ENCODE data around the gene TIMM8B. TPM values are rescaled to one million over a fixed set of nuclear protein-coding genes. Genes with fewer than 3 reads are reported as not detected.
A peak's percentile ranks its signal among the peaks of the same experiment; 100 is the strongest.
"Not testable (repeated sequence)": the region's sequence is repeated elsewhere in the genome, so short reads cannot be mapped to it uniquely, and the experiment has no call there.

Gene TIMM8B
- polyA plus RNA-seq, 3 donors, result 73.5 to 88.0 (median 83.7) TPM

GRCh38 chr11:112085822-112086421 is 634 bp downstream of the TIMM8B start:
- DNase-seq (ENCODE audit: low read depth in 3 of 3, low spot score in 2 of 3), result peak in 1 of 3 donors; percentile 10

- DNase-seq (ENCODE audit: low read depth in 3 of 3, low spot score in 2 of 3), result no peak
Measured at GRCh38 chr11:112082729-112083128, 3.8 kb downstream of the TIMM8B start.

- DNase-seq (ENCODE audit: low read depth in 3 of 3, low spot score in 2 of 3), result peak; percentile 80 to 87 (median 83)
Measured at GRCh38 chr11:112073941-112074811, 12.4 kb downstream of the TIMM8B start, which contains the start of the genes NKAPD1 and PIH1D2. Gene NKAPD1 (plus strand): TSS chr11:112074299. CDS start chr11:112075575, 1,276 bp downstream. Gene PIH1D2 (minus strand): TSS chr11:112074017. CDS start chr11:112073174, 843 bp downstream.

GRCh38 chr11:112062923-112063322 is 23.6 kb downstream of the TIMM8B start:
- DNase-seq (ENCODE audit: low read depth in 3 of 3, low spot score in 2 of 3), result no peak

- DNase-seq (ENCODE audit: low read depth in 3 of 3, low spot score in 2 of 3), result no peak
Measured at GRCh38 chr11:112058103-112058502, 28.5 kb downstream of the TIMM8B start.

GRCh38 chr11:112057170-112057569 is 29.4 kb downstream of the TIMM8B start:
- no peak for DNase-seq (ENCODE audit: low read depth in 3 of 3, low spot score in 2 of 3)

GRCh38 chr11:112051768-112052167 is 34.8 kb downstream of the TIMM8B start:
- DNase-seq (ENCODE audit: low read depth in 3 of 3, low spot score in 2 of 3), result no peak

- DNase-seq (ENCODE audit: low read depth in 3 of 3, low spot score in 2 of 3), result no peak
Measured at GRCh38 chr11:112050721-112051120, 35.8 kb downstream of the TIMM8B start.

GRCh38 chr11:112049777-112050176 is 36.8 kb downstream of the TIMM8B start:
- DNase-seq (ENCODE audit: low read depth in 3 of 3, low spot score in 2 of 3), result no peak

- not testable (repeated sequence) for DNase-seq (ENCODE audit: low read depth in 3 of 3, low spot score in 2 of 3)
Measured at GRCh38 chr11:112048256-112048655, 38.3 kb downstream of the TIMM8B start.

GRCh38 chr11:112046647-112047046 is 39.9 kb downstream of the TIMM8B start:
- not testable (repeated sequence) for DNase-seq (ENCODE audit: low read depth in 3 of 3, low spot score in 2 of 3)

GRCh38 chr11:112044961-112045360 is 41.6 kb downstream of the TIMM8B start:
- DNase-seq (ENCODE audit: low read depth in 3 of 3, low spot score in 2 of 3), result no peak

GRCh38 chr11:112042961-112043304 is 43.6 kb downstream of the TIMM8B start:
- DNase-seq (ENCODE audit: low read depth in 3 of 3, low spot score in 2 of 3), result no peak

- no peak for DNase-seq (ENCODE audit: low read depth in 3 of 3, low spot score in 2 of 3)
Measured at GRCh38 chr11:112042161-112042960, 44.2 kb downstream of the TIMM8B start.

- DNase-seq (ENCODE audit: low read depth in 3 of 3, low spot score in 2 of 3), result no peak
Measured at GRCh38 chr11:112037527-112037926, 49.0 kb downstream of the TIMM8B start.

Other genes with a start within 250 kb of the TIMM8B start
- 10 to 100 TPM; 40.8 to 41.7 (median 41.2) TPM for gene ALG9, start 215.2 kb downstream of the TIMM8B start, polyA plus RNA-seq (ENCODE audit: insufficient read length in 3 of 3)
- gene FDXACB1, start 207.6 kb downstream of the TIMM8B start, polyA plus RNA-seq (ENCODE audit: insufficient read length in 3 of 3), result 1 to 10 TPM; 5.8 to 6.0 (median 6.0) TPM
- 10 to 100 TPM; 57.4 to 59.3 (median 59.0) TPM for gene CFAP68, start 207.2 kb downstream of the TIMM8B start, polyA plus RNA-seq (ENCODE audit: insufficient read length in 3 of 3)
- 10 to 100 TPM; 52.8 to 63.8 (median 58.6) TPM for gene CRYAB, start 175.0 kb downstream of the TIMM8B start, polyA plus RNA-seq (ENCODE audit: insufficient read length in 3 of 3)
- 1 to 10 TPM; 1.2 to 1.6 (median 1.2) TPM for gene HSPB2, start 174.0 kb downstream of the TIMM8B start, polyA plus RNA-seq (ENCODE audit: insufficient read length in 3 of 3)
- 10 to 100 TPM; 12.4 to 13.7 (median 12.8) TPM for gene C11orf52, start 167.8 kb downstream of the TIMM8B start, polyA plus RNA-seq (ENCODE audit: insufficient read length in 3 of 3)
- 10 to 100 TPM; 18.8 to 22.2 (median 21.1) TPM for gene DIXDC1, start 149.4 kb downstream of the TIMM8B start, polyA plus RNA-seq (ENCODE audit: insufficient read length in 3 of 3)
- 10 to 100 TPM; 51.7 to 57.5 (median 52.8) TPM for gene DLAT, start 61.3 kb downstream of the TIMM8B start, polyA plus RNA-seq (ENCODE audit: insufficient read length in 3 of 3)
- gene PIH1D2, start 12.7 kb downstream of the TIMM8B start, polyA plus RNA-seq (ENCODE audit: insufficient read length in 3 of 3), result 10 to 100 TPM in 2 of 3 donors, 1 to 10 TPM in 1; 9.7 to 11.8 (median 10.8) TPM
- gene NKAPD1, start 12.5 kb downstream of the TIMM8B start, polyA plus RNA-seq (ENCODE audit: insufficient read length in 3 of 3), result 10 to 100 TPM; 59.2 to 69.5 (median 60.9) TPM
- 100 to 1,000 TPM; 195 to 225 (median 199) TPM for gene SDHD, start 117 bp upstream of the TIMM8B start, polyA plus RNA-seq (ENCODE audit: insufficient read length in 3 of 3)
- gene IL18, start 77.3 kb upstream of the TIMM8B start, polyA plus RNA-seq (ENCODE audit: insufficient read length in 3 of 3), result 1 to 10 TPM; 6.2 to 9.5 (median 9.3) TPM
- under 1 TPM in 1 of 3 donors, not detected in 2; 0.11 TPM for gene TEX12, start 80.6 kb upstream of the TIMM8B start, polyA plus RNA-seq (ENCODE audit: insufficient read length in 3 of 3)
- 1 to 10 TPM; 2.5 to 3.1 (median 2.6) TPM for gene BCO2, start 88.8 kb upstream of the TIMM8B start, polyA plus RNA-seq (ENCODE audit: insufficient read length in 3 of 3)
- 10 to 100 TPM; 44.6 to 50.9 (median 48.1) TPM for gene PTS, start 139.7 kb upstream of the TIMM8B start, polyA plus RNA-seq (ENCODE audit: insufficient read length in 3 of 3)
- not detected for gene PLET1, start 174.1 kb upstream of the TIMM8B start, polyA plus RNA-seq (ENCODE audit: insufficient read length in 3 of 3)

Data from right renal cortex interstitium (tissue), 3 donors.